Lower leg skin (tissue), 3 donors: ENCODE data around the gene EPHA5.

ENCODE experiments used
- POLR2A ChIP-seq, 2 donors: fragments of 450-650 bp; IDR thresholded peaks; one replicate each; pipeline ENCODE4 v1.6.1; 2016 to 2017; ENCODE audit warnings: antibody characterized with exemption in 2 of 2, mild to moderate bottlenecking in 1 of 2, moderate library complexity in 1 of 2
- TF ChIP-seq, protein P1 (sequence below), 3 donors: fragments of 450-650 bp; IDR thresholded peaks; one replicate each; pipeline ENCODE4 v1.5.1; 2016; ENCODE audit warnings: antibody characterized with exemption in 3 of 3, mild to moderate bottlenecking in 3 of 3, moderate library complexity in 2 of 3

DNA sequence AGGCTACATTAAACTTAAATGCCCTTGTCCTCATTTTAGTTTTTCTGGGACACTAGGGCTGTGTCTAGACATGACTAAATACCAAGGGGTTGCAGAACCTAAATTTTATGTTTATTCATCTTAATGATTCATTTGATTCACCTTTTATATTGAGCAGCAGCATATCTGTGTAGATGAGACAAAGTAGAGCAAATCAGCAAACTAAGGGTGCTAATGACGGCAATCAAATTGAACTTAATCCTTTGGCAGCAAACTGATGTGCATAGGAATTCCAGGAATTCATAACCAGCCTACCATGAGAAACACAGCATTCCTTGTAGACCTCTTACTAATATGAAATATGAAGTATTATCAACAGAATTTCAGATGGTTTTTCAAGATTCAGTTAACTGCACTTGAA lies 25.1 kb downstream of the EPHA5 start:
- TF ChIP-seq, protein P1, sequence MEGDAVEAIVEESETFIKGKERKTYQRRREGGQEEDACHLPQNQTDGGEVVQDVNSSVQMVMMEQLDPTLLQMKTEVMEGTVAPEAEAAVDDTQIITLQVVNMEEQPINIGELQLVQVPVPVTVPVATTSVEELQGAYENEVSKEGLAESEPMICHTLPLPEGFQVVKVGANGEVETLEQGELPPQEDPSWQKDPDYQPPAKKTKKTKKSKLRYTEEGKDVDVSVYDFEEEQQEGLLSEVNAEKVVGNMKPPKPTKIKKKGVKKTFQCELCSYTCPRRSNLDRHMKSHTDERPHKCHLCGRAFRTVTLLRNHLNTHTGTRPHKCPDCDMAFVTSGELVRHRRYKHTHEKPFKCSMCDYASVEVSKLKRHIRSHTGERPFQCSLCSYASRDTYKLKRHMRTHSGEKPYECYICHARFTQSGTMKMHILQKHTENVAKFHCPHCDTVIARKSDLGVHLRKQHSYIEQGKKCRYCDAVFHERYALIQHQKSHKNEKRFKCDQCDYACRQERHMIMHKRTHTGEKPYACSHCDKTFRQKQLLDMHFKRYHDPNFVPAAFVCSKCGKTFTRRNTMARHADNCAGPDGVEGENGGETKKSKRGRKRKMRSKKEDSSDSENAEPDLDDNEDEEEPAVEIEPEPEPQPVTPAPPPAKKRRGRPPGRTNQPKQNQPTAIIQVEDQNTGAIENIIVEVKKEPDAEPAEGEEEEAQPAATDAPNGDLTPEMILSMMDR (IDR thresholded peaks at IDR 0.05): no peak
- no peak for TF ChIP-seq POLR2A (IDR thresholded peaks at IDR 0.05)
